Measurements from ENCODE around the gene DNAH17.

The DNAH17 gene

GRCh38 chr17:78427140-78427539 lies 150.1 kb downstream of the DNAH17 start:
- no peak overlapping the region for H3K4me3 ChIP-seq (ENCODE audit: insufficient read depth in 1 of 2, low read depth in 1 of 2, low read length in 2 of 2)
- no peak overlapping the region for H2AFZ ChIP-seq (ENCODE audit: low read depth, low read length)
- peaks cover 71 to 75% of the 10 kb centered on the region in 2 experiments for H3K36me3 ChIP-seq (ENCODE audit: control insufficient read depth in 1 of 2, insufficient read depth in 2 of 2, low read depth in 1 of 2, low read length in 2 of 2)
- no peak overlapping the region for H3K9ac ChIP-seq (ENCODE audit: low read length)
- no peak overlapping the region for H3K4ac ChIP-seq (ENCODE audit: low read depth in 1 of 2, low read length in 2 of 2)
- H3K4me2 ChIP-seq (ENCODE audit: low read length, poor library complexity, severe bottlenecking), result no peak overlapping the region
- no peak overlapping the region for H3K23ac ChIP-seq (ENCODE audit: low read length in 2 of 2)
- WGBS, result 97% methylated on average over 11 of the region's 11 CpGs
- H3K9me3 ChIP-seq (ENCODE audit: control insufficient read depth, low read length), result no peaks in the 10 kb centered on the region
- H4K8ac ChIP-seq (ENCODE audit: low read length), result no peak overlapping the region
- no peak overlapping the region for H2BK15ac ChIP-seq (ENCODE audit: low read depth, poor library complexity, severe bottlenecking)
- H4K91ac ChIP-seq (ENCODE audit: low read length), result no peak overlapping the region
- no peak overlapping the region for H3K27ac ChIP-seq (ENCODE audit: low read length, poor library complexity, severe bottlenecking)
- no peak overlapping the region for H2BK5ac ChIP-seq (ENCODE audit: low read depth, low read length, poor library complexity, severe bottlenecking)
- H3K4me1 ChIP-seq (ENCODE audit: control insufficient read depth, insufficient read depth, low read depth, low read length), result peaks cover 49% of the 10 kb centered on the region
- peaks cover 29% of the 10 kb centered on the region for H3K79me1 ChIP-seq (replicated peaks; ENCODE audit: low read length, poor library complexity, severe bottlenecking)
- H3K14ac ChIP-seq (ENCODE audit: low read length in 2 of 2), result no peak overlapping the region
- DNase-seq, result no peak
- H2BK12ac ChIP-seq (ENCODE audit: low read length in 2 of 2), result no peak overlapping the region
- no peak overlapping the region for H2AK5ac ChIP-seq (ENCODE audit: low read length, severe bottlenecking)
- no peaks in the 10 kb centered on the region for H3K27me3 ChIP-seq (ENCODE audit: control insufficient read depth in 1 of 2, insufficient read depth in 1 of 2, low read length in 2 of 2)
- no peak overlapping the region for H3K18ac ChIP-seq (ENCODE audit: low read depth in 1 of 2, low read length in 2 of 2)
- no peak overlapping the region for H2BK120ac ChIP-seq (ENCODE audit: low read depth, low read length)

DNA sequence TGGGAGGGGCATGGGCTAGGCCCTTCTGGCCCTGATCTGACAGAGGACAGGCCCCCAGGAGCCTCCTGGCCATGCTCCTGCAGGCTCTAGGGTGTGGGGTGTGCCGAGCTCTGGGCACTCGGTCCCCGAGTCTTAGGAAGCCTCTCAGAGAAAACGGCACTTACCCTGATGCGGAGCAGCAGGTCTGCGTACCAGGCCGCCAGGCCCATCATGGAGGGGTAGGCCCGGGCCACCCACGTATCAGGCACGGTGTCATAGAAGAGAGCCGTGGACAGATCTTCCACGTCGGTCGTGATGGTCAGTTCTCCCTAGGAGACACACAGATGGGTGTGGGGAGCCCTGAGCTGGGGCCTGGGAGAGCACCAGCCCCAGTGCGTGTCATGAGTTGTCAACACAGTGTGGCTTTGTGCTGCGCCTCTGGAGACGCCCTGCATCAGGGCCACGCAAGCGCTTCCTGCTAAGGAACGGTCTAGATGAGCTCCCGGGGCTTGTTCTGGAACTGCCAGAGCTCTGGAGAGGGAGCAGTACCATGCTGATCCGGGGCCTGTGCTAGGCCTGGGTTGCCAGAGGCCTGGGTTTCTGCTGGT lies 150.8 kb downstream of the DNAH17 start:
- Histone ChIP-seq H2AFZ (ENCODE audit: low read depth, low read length) (no peak overlapping the region), H3K27me3 (ENCODE audit: control insufficient read depth in 1 of 2, insufficient read depth in 1 of 2, low read length in 2 of 2) (no peaks in the 10 kb centered on the region), H3K9ac (ENCODE audit: low read length) (no peak overlapping the region), H4K8ac (ENCODE audit: low read length) (no peak overlapping the region), H3K4me3 (ENCODE audit: insufficient read depth in 1 of 2, low read depth in 1 of 2, low read length in 2 of 2) (no peak overlapping the region), H3K4me1 (ENCODE audit: control insufficient read depth, insufficient read depth, low read depth, low read length) (peaks cover 47% of the 10 kb centered on the region), H4K91ac (ENCODE audit: low read length) (no peak overlapping the region), H2BK5ac (ENCODE audit: low read depth, low read length, poor library complexity, severe bottlenecking) (no peak overlapping the region), H3K27ac (ENCODE audit: low read length, poor library complexity, severe bottlenecking) (no peak overlapping the region), H2BK15ac (ENCODE audit: low read depth, poor library complexity, severe bottlenecking) (no peak overlapping the region), H3K9me3 (ENCODE audit: control insufficient read depth, low read length) (no peaks in the 10 kb centered on the region), H3K4me2 (ENCODE audit: low read length, poor library complexity, severe bottlenecking) (no peak overlapping the region), H3K79me1 (replicated peaks; ENCODE audit: low read length, poor library complexity, severe bottlenecking) (peaks cover 29% of the 10 kb centered on the region), H2BK12ac (ENCODE audit: low read length in 2 of 2) (no peak overlapping the region), H3K36me3 (ENCODE audit: control insufficient read depth in 1 of 2, insufficient read depth in 2 of 2, low read depth in 1 of 2, low read length in 2 of 2) (peaks cover 78% of the 10 kb centered on the region in 2 experiments), H3K23ac (ENCODE audit: low read length in 2 of 2) (no peak overlapping the region), H2AK5ac (ENCODE audit: low read length, severe bottlenecking) (no peak overlapping the region), H3K14ac (ENCODE audit: low read length in 2 of 2) (no peak overlapping the region), H3K18ac (ENCODE audit: low read depth in 1 of 2, low read length in 2 of 2) (no peak overlapping the region), H2BK120ac (ENCODE audit: low read depth, low read length) (no peak overlapping the region), H3K4ac (ENCODE audit: low read depth in 1 of 2, low read length in 2 of 2) (no peak overlapping the region)
- WGBS, result 96% methylated on average over 22 of the region's 22 CpGs
- DNase-seq, result no peak

GRCh38 chr17:78425429-78425828 lies 151.8 kb downstream of the DNAH17 start:
- H2AK5ac ChIP-seq (ENCODE audit: low read length, severe bottlenecking), result no peak overlapping the region
- no peak overlapping the region for H2BK12ac ChIP-seq (ENCODE audit: low read length in 2 of 2)
- no peak overlapping the region for H3K9ac ChIP-seq (ENCODE audit: low read length)
- no peak overlapping the region for H2BK5ac ChIP-seq (ENCODE audit: low read depth, low read length, poor library complexity, severe bottlenecking)
- H3K27ac ChIP-seq (ENCODE audit: low read length, poor library complexity, severe bottlenecking), result no peak overlapping the region
- H3K4me2 ChIP-seq (ENCODE audit: low read length, poor library complexity, severe bottlenecking), result no peak overlapping the region
- peaks cover 44% of the 10 kb centered on the region for H3K4me1 ChIP-seq (ENCODE audit: control insufficient read depth, insufficient read depth, low read depth, low read length)
- H3K9me3 ChIP-seq (ENCODE audit: control insufficient read depth, low read length), result no peaks in the 10 kb centered on the region
- 94% methylated on average over 17 of the region's 17 CpGs for WGBS
- H4K8ac ChIP-seq (ENCODE audit: low read length), result no peak overlapping the region
- H3K23ac ChIP-seq (ENCODE audit: low read length in 2 of 2), result no peak overlapping the region
- peaks cover 33% of the 10 kb centered on the region for H3K79me1 ChIP-seq (replicated peaks; ENCODE audit: low read length, poor library complexity, severe bottlenecking)
- H2BK120ac ChIP-seq (ENCODE audit: low read depth, low read length), result no peak overlapping the region
- H3K36me3 ChIP-seq (ENCODE audit: control insufficient read depth in 1 of 2, insufficient read depth in 2 of 2, low read depth in 1 of 2, low read length in 2 of 2), result peaks cover 81 to 88% of the 10 kb centered on the region in 2 experiments
- no peak overlapping the region for H3K14ac ChIP-seq (ENCODE audit: low read length in 2 of 2)
- H3K27me3 ChIP-seq (ENCODE audit: control insufficient read depth in 1 of 2, insufficient read depth in 1 of 2, low read length in 2 of 2), result no peaks in the 10 kb centered on the region
- no peak overlapping the region for H4K91ac ChIP-seq (ENCODE audit: low read length)
- H3K4ac ChIP-seq (ENCODE audit: low read depth in 1 of 2, low read length in 2 of 2), result no peak overlapping the region
- no peak overlapping the region for H3K18ac ChIP-seq (ENCODE audit: low read depth in 1 of 2, low read length in 2 of 2)
- H2BK15ac ChIP-seq (ENCODE audit: low read depth, poor library complexity, severe bottlenecking), result no peak overlapping the region
- no peak for DNase-seq
- H2AFZ ChIP-seq (ENCODE audit: low read depth, low read length), result no peak overlapping the region
- no peak overlapping the region for H3K4me3 ChIP-seq (ENCODE audit: insufficient read depth in 1 of 2, low read depth in 1 of 2, low read length in 2 of 2)

GRCh38 chr17:78423961-78424675 lies 153.1 kb downstream of the DNAH17 start:
- H3K79me1 ChIP-seq (replicated peaks; ENCODE audit: low read length, poor library complexity, severe bottlenecking), result peaks cover 37% of the 10 kb centered on the region
- no peak overlapping the region for H4K91ac ChIP-seq (ENCODE audit: low read length)
- H3K4me1 ChIP-seq (ENCODE audit: control insufficient read depth, insufficient read depth, low read depth, low read length), result peaks cover 39% of the 10 kb centered on the region
- H2BK15ac ChIP-seq (ENCODE audit: low read depth, poor library complexity, severe bottlenecking), result no peak overlapping the region
- H3K27ac ChIP-seq (ENCODE audit: low read length, poor library complexity, severe bottlenecking), result no peak overlapping the region
- no peak overlapping the region for H2AFZ ChIP-seq (ENCODE audit: low read depth, low read length)
- no peak for DNase-seq
- no peak overlapping the region for H4K8ac ChIP-seq (ENCODE audit: low read length)
- H3K4me3 ChIP-seq (ENCODE audit: insufficient read depth in 1 of 2, low read depth in 1 of 2, low read length in 2 of 2), result no peak overlapping the region
- no peak overlapping the region for H3K18ac ChIP-seq (ENCODE audit: low read depth in 1 of 2, low read length in 2 of 2)
- no peak overlapping the region for H3K23ac ChIP-seq (ENCODE audit: low read length in 2 of 2)
- H3K9me3 ChIP-seq (ENCODE audit: control insufficient read depth, low read length), result no peaks in the 10 kb centered on the region
- no peaks in the 10 kb centered on the region for H3K27me3 ChIP-seq (ENCODE audit: control insufficient read depth in 1 of 2, insufficient read depth in 1 of 2, low read length in 2 of 2)
- H2BK5ac ChIP-seq (ENCODE audit: low read depth, low read length, poor library complexity, severe bottlenecking), result no peak overlapping the region
- no peak overlapping the region for H2BK120ac ChIP-seq (ENCODE audit: low read depth, low read length)
- H2AK5ac ChIP-seq (ENCODE audit: low read length, severe bottlenecking), result no peak overlapping the region
- no peak overlapping the region for H3K9ac ChIP-seq (ENCODE audit: low read length)
- 77% methylated on average over 17 of the region's 18 CpGs for WGBS
- no peak overlapping the region for H3K4me2 ChIP-seq (ENCODE audit: low read length, poor library complexity, severe bottlenecking)
- no peak overlapping the region for H3K4ac ChIP-seq (ENCODE audit: low read depth in 1 of 2, low read length in 2 of 2)
- no peak overlapping the region for H2BK12ac ChIP-seq (ENCODE audit: low read length in 2 of 2)
- H3K36me3 ChIP-seq (ENCODE audit: control insufficient read depth in 1 of 2, insufficient read depth in 2 of 2, low read depth in 1 of 2, low read length in 2 of 2), result peaks cover 83 to 91% of the 10 kb centered on the region in 2 experiments
- H3K14ac ChIP-seq (ENCODE audit: low read length in 2 of 2), result no peak overlapping the region
